ENCODE data around the gene DMRTB1.

Gene DMRTB1

GRCh38 chr1:53449021-53449420 lies 10.2 kb upstream of the DMRTB1 start:
- Histone ChIP-seq H3K27me3 (ENCODE audit: low read depth, low read length) (0 out of 2 replicates have a peak, but pooled peaks cover 8% of the 10 kb centered on the region), H2AFZ (ENCODE audit: low read depth, low read length) (no peak overlapping the region), H3K4me1 (ENCODE audit: low read length) (peaks cover 2% of the 10 kb centered on the region; the same call in 1 of the 2 replicates), H4K20me1 (ENCODE audit: insufficient read depth, low read length) (no peaks in the 10 kb centered on the region), H3K4me2 (ENCODE audit: low read length) (no peak overlapping the region), H3K79me2 (ENCODE audit: low read length) (no peaks in the 10 kb centered on the region), H3K9ac (ENCODE audit: low read length) (no peak overlapping the region), H3K9me3 (ENCODE audit: insufficient read depth, low read length) (no peaks in the 10 kb centered on the region), H3K4me3 (ENCODE audit: low read length) (no peak overlapping the region), H3K36me3 (replicated peaks; ENCODE audit: low read depth, low read length) (no peaks in the 10 kb centered on the region), H3K27ac (ENCODE audit: low read length) (no peak overlapping the region)
- TF ChIP-seq CTCF (IDR thresholded peaks at IDR 0.05; ENCODE audit: low read depth, low read length) = no peak
- TF ChIP-seq EZH2phosphoT487 (IDR thresholded peaks at IDR 0.05; ENCODE audit: low read depth) = no peak

GRCh38 chr1:53449693-53450092 lies 9.5 kb upstream of the DMRTB1 start:
- Histone ChIP-seq H3K36me3 (replicated peaks; ENCODE audit: low read depth, low read length) (no peaks in the 10 kb centered on the region), H4K20me1 (ENCODE audit: insufficient read depth, low read length) (no peaks in the 10 kb centered on the region), H3K4me2 (ENCODE audit: low read length) (no peak overlapping the region), H3K9me3 (ENCODE audit: insufficient read depth, low read length) (no peaks in the 10 kb centered on the region), H3K79me2 (ENCODE audit: low read length) (no peaks in the 10 kb centered on the region), H2AFZ (ENCODE audit: low read depth, low read length) (no peak overlapping the region), H3K9ac (ENCODE audit: low read length) (no peak overlapping the region), H3K4me1 (ENCODE audit: low read length) (peaks cover 2% of the 10 kb centered on the region; the same call in 1 of the 2 replicates), H3K27ac (ENCODE audit: low read length) (no peak overlapping the region), H3K27me3 (ENCODE audit: low read depth, low read length) (0 out of 2 replicates have a peak, but pooled peaks cover 8% of the 10 kb centered on the region), H3K4me3 (ENCODE audit: low read length) (no peak overlapping the region)
- TF ChIP-seq CTCF (IDR thresholded peaks at IDR 0.05; ENCODE audit: low read depth, low read length) = no peak

GRCh38 chr1:53450225-53450624 lies 9.0 kb upstream of the DMRTB1 start:
- H3K36me3 ChIP-seq (replicated peaks; ENCODE audit: low read depth, low read length) = no peaks in the 10 kb centered on the region
- TF ChIP-seq EZH2phosphoT487 (IDR thresholded peaks at IDR 0.05; ENCODE audit: low read depth) (no peak), CTCF (IDR thresholded peaks at IDR 0.05; ENCODE audit: low read depth, low read length) (peak; percentile 43)
- no peaks in the 10 kb centered on the region for H4K20me1 ChIP-seq (ENCODE audit: insufficient read depth, low read length)
- no peak overlapping the region for H3K4me2 ChIP-seq (ENCODE audit: low read length)
- H3K4me3 ChIP-seq (ENCODE audit: low read length) = no peak overlapping the region
- no peak overlapping the region for H2AFZ ChIP-seq (ENCODE audit: low read depth, low read length)
- H3K9ac ChIP-seq (ENCODE audit: low read length) = no peak overlapping the region
- no peak overlapping the region for H3K27ac ChIP-seq (ENCODE audit: low read length)
- H3K27me3 ChIP-seq (ENCODE audit: low read depth, low read length) = 0 out of 2 replicates have a peak, but pooled peaks cover 8% of the 10 kb centered on the region
- peaks cover 2% of the 10 kb centered on the region; the same call in 1 of the 2 replicates for H3K4me1 ChIP-seq (ENCODE audit: low read length)
- no peaks in the 10 kb centered on the region for H3K79me2 ChIP-seq (ENCODE audit: low read length)
- no peaks in the 10 kb centered on the region for H3K9me3 ChIP-seq (ENCODE audit: insufficient read depth, low read length)

- Histone ChIP-seq H4K20me1 (ENCODE audit: insufficient read depth, low read length) (no peaks in the 10 kb centered on the region), H3K4me1 (ENCODE audit: low read length) (0 out of 2 replicates have a peak, but pooled peaks cover 2% of the 10 kb centered on the region), H3K4me2 (ENCODE audit: low read length) (no peak overlapping the region), H3K9me3 (ENCODE audit: insufficient read depth, low read length) (no peaks in the 10 kb centered on the region), H3K36me3 (replicated peaks; ENCODE audit: low read depth, low read length) (no peaks in the 10 kb centered on the region), H3K27me3 (ENCODE audit: low read depth, low read length) (0 out of 2 replicates have a peak, but pooled peaks cover 2% of the 10 kb centered on the region), H3K9ac (ENCODE audit: low read length) (no peak overlapping the region), H3K79me2 (ENCODE audit: low read length) (no peaks in the 10 kb centered on the region), H3K27ac (ENCODE audit: low read length) (no peak overlapping the region), H3K4me3 (ENCODE audit: low read length) (no peak overlapping the region), H2AFZ (ENCODE audit: low read depth, low read length) (no peak overlapping the region)
- TF ChIP-seq EZH2phosphoT487 (IDR thresholded peaks at IDR 0.05; ENCODE audit: low read depth) (no peak), CTCF (IDR thresholded peaks at IDR 0.05; ENCODE audit: low read depth, low read length) (no peak)
Measured at GRCh38 chr1:53454019-53454418, 5.2 kb upstream of the DMRTB1 start.
